Activated B cell treated with CpG ODN at 0.5 μM for 24 hours (primary cell): ENCODE data around the gene VSTM4. TPM values are rescaled to one million over a fixed set of nuclear protein-coding genes. Genes with fewer than 3 reads are reported as not detected.

ENCODE experiments used
- ATAC-seq: fragments of 200-7000 bp; cut with Tn5 transposase; one replicate; pipeline ENCODE4 v1.10.0; 2021; ENCODE audit warnings: low read depth, mild to moderate bottlenecking, moderate library complexity
- CTCF ChIA-PET: fragments of 350-600 bp; sonication (Branson Sonifier 250); formaldehyde crosslinking; loops from one replicate; lab custom pipeline; 2021; ENCODE audit warnings: antibody characterized with exemption; lab: Charles Lee
- POLR2A ChIA-PET: fragments of 350-600 bp; sonication (Branson Sonifier 250); formaldehyde crosslinking; loops from one replicate; lab custom pipeline; 2021; ENCODE audit warnings: antibody characterized with exemption; lab: Charles Lee
- DNase-seq: peaks from one replicate; pipeline ENCODE4 v3.0.0; 2022
- H3K27ac Mint-ChIP-seq: one replicate; pipeline ENCODE4 v1.8.0; 2020; ENCODE audit warnings: mixed read lengths
- H3K27me3 Mint-ChIP-seq: one replicate; pipeline ENCODE4 v1.8.0; 2021; ENCODE audit warnings: mixed read lengths
- H3K36me3 Mint-ChIP-seq: one replicate; pipeline ENCODE4 v1.8.0; 2021; ENCODE audit warnings: low read depth, mixed read lengths
- H3K4me1 Mint-ChIP-seq: one replicate; pipeline ENCODE4 v1.8.0; 2021; ENCODE audit warnings: mixed read lengths
- H3K4me3 Mint-ChIP-seq: one replicate; pipeline ENCODE4 v1.8.0; 2020; ENCODE audit warnings: mild to moderate bottlenecking, mixed read lengths
- H3K9me3 Mint-ChIP-seq: one replicate; pipeline ENCODE4 v1.8.0; 2020; ENCODE audit warnings: mixed read lengths
- intact Hi-C: fragments of 100-400 bp; cut with micrococcal nuclease; formaldehyde crosslinking; loops from one replicate; pipeline ENCODE4 v1.15.1; 2024
- total RNA-seq: library from RNA; stranded (reverse); gene quantifications from 2 replicates; pipeline ENCODE4 v1.2.3, GENCODE V29; 2022
- TF ChIP-seq, protein P1 (sequence below): fragments of 200-600 bp; IDR thresholded peaks from one replicate; pipeline ENCODE4 v1.8.0; 2022; ENCODE audit warnings: antibody characterized with exemption, mild to moderate bottlenecking

Gene VSTM4
- total RNA-seq, 1 donor from 2014 or later: not detected

DNA sequence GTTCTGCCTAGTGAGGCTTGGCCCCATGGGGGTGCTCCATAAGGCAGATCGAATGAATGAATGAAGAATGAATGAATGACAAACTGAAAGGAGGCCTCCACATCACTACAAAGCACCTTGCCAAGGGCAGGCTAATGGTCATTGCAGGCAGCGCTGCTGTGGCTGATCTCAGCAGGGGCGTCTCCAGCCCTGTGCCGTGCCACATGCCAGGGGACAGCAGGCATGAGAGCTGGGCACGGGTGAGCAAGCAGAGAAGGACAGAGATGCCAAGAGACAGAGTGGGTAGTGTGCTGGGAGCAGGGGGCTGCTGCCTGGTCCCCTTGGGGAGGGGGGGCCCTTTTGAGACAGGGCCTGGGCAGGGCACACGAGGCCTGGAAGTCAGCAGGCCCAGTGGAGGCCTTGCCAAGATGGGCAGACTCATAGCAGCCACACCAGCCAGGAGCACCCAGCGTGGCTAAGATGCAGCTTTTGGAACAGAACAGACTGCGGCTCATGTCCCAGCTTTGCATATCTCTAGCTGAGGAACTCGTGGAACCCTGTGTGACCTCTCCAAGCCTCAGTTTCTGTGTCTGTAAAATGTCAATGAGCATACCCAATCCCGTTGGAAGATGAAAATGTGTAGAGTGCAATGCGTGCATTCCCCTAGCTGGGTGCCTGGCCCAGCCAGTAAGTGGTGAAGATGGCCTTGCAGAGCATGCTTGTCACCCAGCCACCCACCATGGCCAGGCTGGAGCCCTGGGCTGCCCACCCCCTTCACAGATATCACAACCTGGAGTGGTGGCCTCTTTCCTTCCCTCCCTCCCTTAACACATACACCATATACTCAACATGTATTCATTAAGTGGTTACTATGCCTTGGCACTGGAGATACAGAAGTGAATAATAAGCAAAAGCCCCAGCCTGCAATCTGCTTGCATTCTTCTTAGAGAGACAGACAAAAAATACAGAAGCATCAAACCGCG is 114.6 kb downstream of the VSTM4 start:
- ChIA-PET POLR2A (no interaction called here), CTCF (no interaction called here)
- Mint-ChIP-seq H3K4me3 (no peak overlapping the region), H3K4me1 (no peaks in the 10 kb centered on the region), H3K27ac (no peak overlapping the region), H3K27me3 (no peaks in the 10 kb centered on the region), H3K36me3 (no peaks in the 10 kb centered on the region), H3K9me3 (no peaks in the 10 kb centered on the region)
- TF ChIP-seq, protein P1, sequence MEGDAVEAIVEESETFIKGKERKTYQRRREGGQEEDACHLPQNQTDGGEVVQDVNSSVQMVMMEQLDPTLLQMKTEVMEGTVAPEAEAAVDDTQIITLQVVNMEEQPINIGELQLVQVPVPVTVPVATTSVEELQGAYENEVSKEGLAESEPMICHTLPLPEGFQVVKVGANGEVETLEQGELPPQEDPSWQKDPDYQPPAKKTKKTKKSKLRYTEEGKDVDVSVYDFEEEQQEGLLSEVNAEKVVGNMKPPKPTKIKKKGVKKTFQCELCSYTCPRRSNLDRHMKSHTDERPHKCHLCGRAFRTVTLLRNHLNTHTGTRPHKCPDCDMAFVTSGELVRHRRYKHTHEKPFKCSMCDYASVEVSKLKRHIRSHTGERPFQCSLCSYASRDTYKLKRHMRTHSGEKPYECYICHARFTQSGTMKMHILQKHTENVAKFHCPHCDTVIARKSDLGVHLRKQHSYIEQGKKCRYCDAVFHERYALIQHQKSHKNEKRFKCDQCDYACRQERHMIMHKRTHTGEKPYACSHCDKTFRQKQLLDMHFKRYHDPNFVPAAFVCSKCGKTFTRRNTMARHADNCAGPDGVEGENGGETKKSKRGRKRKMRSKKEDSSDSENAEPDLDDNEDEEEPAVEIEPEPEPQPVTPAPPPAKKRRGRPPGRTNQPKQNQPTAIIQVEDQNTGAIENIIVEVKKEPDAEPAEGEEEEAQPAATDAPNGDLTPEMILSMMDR: no peak
- intact Hi-C loops: no loop called here
- no peak for ATAC-seq
- DNase-seq: no peak

DNA sequence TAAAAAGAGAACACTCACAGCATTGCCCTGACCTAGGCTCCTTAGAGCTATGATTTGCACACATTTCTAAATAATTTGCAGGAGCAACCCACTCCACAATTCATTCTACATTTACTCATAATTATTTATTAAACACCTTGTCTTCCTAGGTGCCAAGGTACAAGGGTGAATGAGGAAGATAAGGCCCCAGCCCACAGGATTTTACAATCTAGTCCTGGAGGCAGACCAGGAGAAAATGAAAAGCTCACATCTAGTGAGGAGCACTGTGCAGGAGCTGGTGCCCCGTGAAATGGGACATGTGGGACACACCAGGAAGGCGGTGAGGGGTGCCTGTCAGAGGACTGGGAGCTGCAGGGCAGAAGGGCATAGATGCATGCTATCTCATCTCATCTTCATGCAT is 116.0 kb downstream of the VSTM4 start:
- H3K27me3 Mint-ChIP-seq: no peaks in the 10 kb centered on the region
- H3K36me3 Mint-ChIP-seq: no peaks in the 10 kb centered on the region
- DNase-seq (no peak), ATAC-seq (no peak)
- ChIA-PET CTCF (no interaction called here), POLR2A (no interaction called here)
- H3K9me3 Mint-ChIP-seq: no peaks in the 10 kb centered on the region
- intact Hi-C loops: no loop called here
- H3K4me3 Mint-ChIP-seq: no peak overlapping the region
- H3K4me1 Mint-ChIP-seq: no peaks in the 10 kb centered on the region
- TF ChIP-seq, protein P1: no peak
- no peak overlapping the region for H3K27ac Mint-ChIP-seq

DNA sequence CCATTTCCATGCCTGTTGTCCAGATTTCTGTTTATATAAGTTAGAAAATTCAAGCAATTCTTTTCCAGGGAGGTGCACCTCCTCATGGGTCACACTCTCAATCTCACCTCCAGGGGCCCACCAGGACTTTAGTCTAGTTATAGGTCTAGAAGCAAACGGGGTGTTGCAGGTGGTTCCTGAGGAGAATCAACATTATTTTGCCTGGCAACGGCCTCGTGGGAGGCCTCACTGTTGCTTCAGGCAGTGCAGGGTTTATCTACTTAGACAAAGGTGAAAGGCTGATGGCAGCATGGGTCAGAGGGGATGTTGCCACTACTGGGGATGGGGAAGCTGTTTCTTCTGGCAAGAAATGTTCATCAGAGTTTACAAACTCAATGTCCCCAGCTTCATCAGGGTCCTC is 119.0 kb downstream of the VSTM4 start:
- POLR2A ChIA-PET: no interaction called here
- TF ChIP-seq, protein P1: no peak
- H3K4me3 Mint-ChIP-seq: no peak overlapping the region
- H3K9me3 Mint-ChIP-seq: no peaks in the 10 kb centered on the region
- intact Hi-C loops: no loop called here
- no peaks in the 10 kb centered on the region for H3K4me1 Mint-ChIP-seq
- no peak for DNase-seq
- no peaks in the 10 kb centered on the region for H3K27me3 Mint-ChIP-seq
- ATAC-seq: no peak
- no peak overlapping the region for H3K27ac Mint-ChIP-seq
- CTCF ChIA-PET: no interaction called here
- no peaks in the 10 kb centered on the region for H3K36me3 Mint-ChIP-seq

DNA sequence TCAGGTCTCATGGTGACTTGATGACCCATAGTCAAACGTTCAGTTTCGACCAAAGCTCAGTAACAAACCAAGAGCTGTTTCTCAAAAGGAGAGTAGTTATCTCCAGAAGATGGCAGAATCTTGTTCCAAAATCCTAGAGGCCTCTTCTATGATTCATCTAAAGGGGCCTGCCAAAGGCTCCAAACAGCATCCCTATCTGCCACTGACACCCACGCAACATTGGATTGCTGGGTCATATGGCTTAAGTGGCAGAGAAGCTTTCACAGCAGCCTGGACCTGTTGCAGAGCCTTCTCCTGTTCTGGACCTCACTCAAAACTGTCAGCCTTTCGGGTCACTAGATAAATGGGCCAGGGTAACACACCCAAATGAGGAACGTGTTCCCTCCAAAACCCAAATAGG is 121.7 kb downstream of the VSTM4 start:
- H3K27me3 Mint-ChIP-seq: no peaks in the 10 kb centered on the region
- TF ChIP-seq, protein P1: no peak

DNA sequence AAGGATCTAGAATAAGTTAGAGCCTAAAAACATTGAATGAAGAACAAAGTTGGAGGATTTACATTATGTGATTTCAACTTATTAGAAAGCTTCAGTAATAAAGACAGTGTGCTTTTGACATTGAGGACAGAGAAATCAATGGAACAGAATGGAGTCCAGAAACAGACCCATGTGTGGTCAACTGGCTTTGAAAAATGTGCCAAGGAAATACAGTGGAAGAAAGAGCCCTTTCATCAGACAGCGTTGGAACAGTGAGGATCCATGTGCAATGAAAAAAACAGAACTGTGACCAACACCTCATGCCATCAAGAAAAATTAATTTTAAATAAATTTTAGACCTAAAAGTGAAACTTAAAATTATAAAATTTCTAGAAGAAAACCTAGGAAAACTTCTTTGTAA is 125.1 kb downstream of the VSTM4 start:
- ATAC-seq (no peak), DNase-seq (no peak)
- Mint-ChIP-seq H3K4me1 (no peaks in the 10 kb centered on the region), H3K9me3 (no peaks in the 10 kb centered on the region), H3K27ac (no peak overlapping the region), H3K4me3 (no peak overlapping the region), H3K36me3 (peaks cover 7% of the 10 kb centered on the region), H3K27me3 (no peaks in the 10 kb centered on the region)
- ChIA-PET CTCF (interaction anchor here (0.9 kb wide), 1 partner anchor 522 kb away, joined by 3 read pairs; no protein-coding TSS in a partner anchor), POLR2A (no interaction called here)
- TF ChIP-seq, protein P1: no peak
- intact Hi-C loops: no loop called here

More for the DNA sequence above, 121.7 kb downstream of the VSTM4 start:
- ChIA-PET POLR2A (no interaction called here), CTCF (no interaction called here)
- no peaks in the 10 kb centered on the region for H3K36me3 Mint-ChIP-seq
- H3K27ac Mint-ChIP-seq: no peak overlapping the region
- ATAC-seq (no peak), DNase-seq (no peak)
- intact Hi-C loops: no loop called here
- no peaks in the 10 kb centered on the region for H3K4me1 Mint-ChIP-seq
- no peak overlapping the region for H3K4me3 Mint-ChIP-seq
- H3K9me3 Mint-ChIP-seq: no peaks in the 10 kb centered on the region
